Measurements from ENCODE around the gene DENND2C.

DNA sequence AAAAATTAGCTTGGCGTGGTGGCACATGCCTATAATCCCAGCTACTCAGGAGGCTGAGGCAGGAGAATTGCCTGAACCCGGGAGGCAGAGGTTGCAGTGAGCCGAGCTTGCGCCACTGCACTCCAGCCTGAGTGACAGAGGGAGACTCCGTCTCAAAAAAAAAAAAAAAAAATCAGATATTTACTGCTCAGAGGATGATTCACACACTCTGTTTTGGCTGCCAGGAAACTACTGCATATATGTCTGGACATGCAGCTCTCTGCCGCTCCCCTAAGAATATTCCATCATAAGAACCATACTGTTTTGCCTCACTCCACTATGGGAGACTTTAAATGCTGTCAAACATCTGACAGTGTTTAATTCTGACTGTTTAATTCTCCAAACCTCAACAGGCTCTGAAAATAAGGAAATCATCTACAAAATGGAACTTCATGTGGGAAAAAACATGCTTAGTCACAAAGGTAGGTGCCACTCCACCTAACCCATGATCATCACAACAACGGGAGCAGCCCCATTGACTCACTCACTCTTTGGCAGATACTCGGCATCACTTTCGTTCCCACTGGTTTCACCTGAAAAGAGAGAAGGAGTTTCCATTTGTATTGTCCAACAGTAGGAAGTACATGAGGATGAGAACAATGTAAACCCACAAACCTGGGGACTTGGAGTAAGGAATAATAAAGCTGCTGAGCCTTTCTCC is 59.2 kb downstream of the DENND2C start:
- TF ChIP-seq EP300 (conservative IDR thresholded peaks at IDR 0.05; ENCODE audit: poor library complexity, severe bottlenecking) (no peak), REST (IDR thresholded peaks at IDR 0.05; ENCODE audit: borderline replicate concordance) (no peak), CTCF (IDR thresholded peaks at IDR 0.05; ENCODE audit: poor library complexity, severe bottlenecking) (no peak), EZH2 (IDR thresholded peaks at IDR 0.05; ENCODE audit: borderline replicate concordance, insufficient read depth, low read length, poor library complexity, severe bottlenecking) (no peak), TAF1 (IDR thresholded peaks at IDR 0.05; ENCODE audit: low read depth) (no peak), POLR2AphosphoS5 (IDR thresholded peaks at IDR 0.05) (no peak), MXI1 (conservative IDR thresholded peaks at IDR 0.05; ENCODE audit: poor library complexity, severe bottlenecking) (no peak), RAD21 (conservative IDR thresholded peaks at IDR 0.05) (no peak), SMC3 (conservative IDR thresholded peaks at IDR 0.05; ENCODE audit: poor library complexity) (no peak)
